K562 (cell line): Measurements from ENCODE around the gene ARHGAP9.

Source experiments
- POLR2A ChIP-seq: fragments of 450-650 bp; conservative IDR thresholded peaks from 2 replicates; pipeline ENCODE4 v1.6.1; 2016
- PRPF4 ChIP-seq: fragments of 200-400 bp; formaldehyde crosslinking; IDR thresholded peaks from one replicate; pipeline ENCODE4 v1.6.1; 2017; ENCODE audit warnings: low read length, low read depth, mild to moderate bottlenecking; ENCODE audit not compliant: insufficient read depth, poor library complexity, severe bottlenecking
- SMARCB1 ChIP-seq: IDR thresholded peaks from 2 replicates; pipeline ENCODE4 v1.6.1; 2011; ENCODE audit warnings: improper control_type of control experiment, low read depth; ENCODE audit not compliant: insufficient read length
- TF ChIP-seq, protein P1 (sequence below): sonication (generic); formaldehyde crosslinking; IDR thresholded peaks from 2 replicates; pipeline ENCODE4 v1.8.0; 2022; ENCODE audit warnings: mild to moderate bottlenecking, low read depth, missing genetic modification reagents
- TF ChIP-seq, protein P2 (sequence below), 3 experiments: IDR thresholded peaks in 2 of 3; conservative IDR thresholded peaks in 1 of 3; 2 replicates each; pipeline ENCODE4 v1.5.1; 2011 to 2012; ENCODE audit warnings: low read length in 3 of 3, mild to moderate bottlenecking in 3 of 3, control low read depth in 2 of 3, improper control_type of control experiment in 1 of 3, inconsistent platforms in 1 of 3, low read depth in 1 of 3, mixed read lengths in 1 of 3, moderate library complexity in 1 of 3; ENCODE audit not compliant: insufficient read depth in 2 of 3

DNA sequence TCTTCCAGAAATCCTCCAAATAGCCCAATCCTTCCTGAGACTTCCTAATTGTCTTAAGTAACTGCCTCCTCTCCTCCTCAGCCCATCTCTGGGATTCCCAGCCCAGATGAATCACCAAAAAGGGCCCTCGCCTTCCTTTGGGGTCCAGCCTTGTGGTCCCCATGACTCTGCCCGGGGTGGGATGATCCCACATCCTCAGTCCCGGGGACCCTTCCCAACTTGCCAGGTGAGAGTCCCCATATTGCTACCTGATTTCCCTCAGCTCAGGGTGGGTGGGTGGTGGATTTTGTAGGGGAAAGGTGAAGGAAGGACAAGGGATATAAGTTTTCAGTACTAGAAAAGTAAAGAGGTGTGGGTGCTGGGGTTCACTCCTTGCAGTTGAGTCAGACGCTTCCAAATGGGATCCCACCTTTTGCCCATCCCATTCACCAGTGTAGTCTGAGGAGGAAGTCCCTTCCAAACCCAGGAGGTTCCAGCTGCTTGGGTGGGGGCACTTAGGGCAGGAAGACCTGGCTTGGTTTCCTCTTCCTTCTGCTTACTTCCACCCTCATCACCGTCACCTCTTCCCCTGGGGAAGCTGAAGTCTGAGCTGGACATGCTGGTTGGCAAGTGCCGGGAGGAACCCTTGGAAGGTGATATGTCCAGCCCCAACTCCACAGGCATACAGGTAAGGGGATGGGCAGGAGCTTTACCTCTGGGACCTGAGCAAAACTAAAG is 14.5 kb downstream of the ARHGAP9 start:
- no peak for TF ChIP-seq SMARCB1
- TF ChIP-seq POLR2A = no peak
- TF ChIP-seq, protein P1, sequence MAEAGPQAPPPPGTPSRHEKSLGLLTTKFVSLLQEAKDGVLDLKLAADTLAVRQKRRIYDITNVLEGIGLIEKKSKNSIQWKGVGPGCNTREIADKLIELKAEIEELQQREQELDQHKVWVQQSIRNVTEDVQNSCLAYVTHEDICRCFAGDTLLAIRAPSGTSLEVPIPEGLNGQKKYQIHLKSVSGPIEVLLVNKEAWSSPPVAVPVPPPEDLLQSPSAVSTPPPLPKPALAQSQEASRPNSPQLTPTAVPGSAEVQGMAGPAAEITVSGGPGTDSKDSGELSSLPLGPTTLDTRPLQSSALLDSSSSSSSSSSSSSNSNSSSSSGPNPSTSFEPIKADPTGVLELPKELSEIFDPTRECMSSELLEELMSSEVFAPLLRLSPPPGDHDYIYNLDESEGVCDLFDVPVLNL = no peak
- TF ChIP-seq, protein P2, sequence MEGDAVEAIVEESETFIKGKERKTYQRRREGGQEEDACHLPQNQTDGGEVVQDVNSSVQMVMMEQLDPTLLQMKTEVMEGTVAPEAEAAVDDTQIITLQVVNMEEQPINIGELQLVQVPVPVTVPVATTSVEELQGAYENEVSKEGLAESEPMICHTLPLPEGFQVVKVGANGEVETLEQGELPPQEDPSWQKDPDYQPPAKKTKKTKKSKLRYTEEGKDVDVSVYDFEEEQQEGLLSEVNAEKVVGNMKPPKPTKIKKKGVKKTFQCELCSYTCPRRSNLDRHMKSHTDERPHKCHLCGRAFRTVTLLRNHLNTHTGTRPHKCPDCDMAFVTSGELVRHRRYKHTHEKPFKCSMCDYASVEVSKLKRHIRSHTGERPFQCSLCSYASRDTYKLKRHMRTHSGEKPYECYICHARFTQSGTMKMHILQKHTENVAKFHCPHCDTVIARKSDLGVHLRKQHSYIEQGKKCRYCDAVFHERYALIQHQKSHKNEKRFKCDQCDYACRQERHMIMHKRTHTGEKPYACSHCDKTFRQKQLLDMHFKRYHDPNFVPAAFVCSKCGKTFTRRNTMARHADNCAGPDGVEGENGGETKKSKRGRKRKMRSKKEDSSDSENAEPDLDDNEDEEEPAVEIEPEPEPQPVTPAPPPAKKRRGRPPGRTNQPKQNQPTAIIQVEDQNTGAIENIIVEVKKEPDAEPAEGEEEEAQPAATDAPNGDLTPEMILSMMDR (IDR thresholded peaks at IDR 0.05 in 2 of 3, conservative IDR thresholded peaks at IDR 0.05 in 1 of 3; ENCODE audit: insufficient read depth in 2 of 3, low read depth in 1 of 3, low read length in 3 of 3) = no peak
- TF ChIP-seq PRPF4 = no peak
